ENCODE results near the gene SURF1.
"Not testable (repeated sequence)": the region's sequence is repeated elsewhere in the genome, so short reads cannot be mapped to it uniquely, and the experiment has no call there.

The SURF1 gene

GRCh38 chr9:133332381-133332730, 23.9 kb downstream of the SURF1 start:
- TF ChIP-seq PAX5 (IDR thresholded peaks at IDR 0.05; ENCODE audit: insufficient read depth, low read length, severe bottlenecking) (no peak), SPI1 (IDR thresholded peaks at IDR 0.05; ENCODE audit: low read depth, low read length) (no peak), POLR2A (IDR thresholded peaks at IDR 0.05; ENCODE audit: low read depth, low read length) (no peak), POLR2AphosphoS5 (IDR thresholded peaks at IDR 0.05; ENCODE audit: low read depth, low read length) (no peak), POU2F2 (IDR thresholded peaks at IDR 0.05; ENCODE audit: low read depth, low read length) (no peak), TAF1 (IDR thresholded peaks at IDR 0.05; ENCODE audit: low read depth, low read length) (no peak)
- FAIRE-seq = no peak
- no peak for DNase-seq (ENCODE audit: insufficient read length, low spot score)

GRCh38 chr9:133331641-133332380, 24.5 kb downstream of the SURF1 start:
- FAIRE-seq = no peak
- no peak for DNase-seq (ENCODE audit: insufficient read length, low spot score)
- TF ChIP-seq POLR2A (IDR thresholded peaks at IDR 0.05; ENCODE audit: low read depth, low read length) (no peak), TAF1 (IDR thresholded peaks at IDR 0.05; ENCODE audit: low read depth, low read length) (no peak), POLR2AphosphoS5 (IDR thresholded peaks at IDR 0.05; ENCODE audit: low read depth, low read length) (no peak), SPI1 (IDR thresholded peaks at IDR 0.05; ENCODE audit: low read depth, low read length) (no peak), PAX5 (IDR thresholded peaks at IDR 0.05; ENCODE audit: insufficient read depth, low read length, severe bottlenecking) (no peak), POU2F2 (IDR thresholded peaks at IDR 0.05; ENCODE audit: low read depth, low read length) (no peak)

GRCh38 chr9:133331221-133331620, 25.1 kb downstream of the SURF1 start:
- FAIRE-seq (no peak), DNase-seq (ENCODE audit: insufficient read length, low spot score) (no peak)
- TF ChIP-seq PAX5 (IDR thresholded peaks at IDR 0.05; ENCODE audit: insufficient read depth, low read length, severe bottlenecking) (no peak), POLR2A (IDR thresholded peaks at IDR 0.05; ENCODE audit: low read depth, low read length) (no peak), POLR2AphosphoS5 (IDR thresholded peaks at IDR 0.05; ENCODE audit: low read depth, low read length) (no peak), SPI1 (IDR thresholded peaks at IDR 0.05; ENCODE audit: low read depth, low read length) (no peak), TAF1 (IDR thresholded peaks at IDR 0.05; ENCODE audit: low read depth, low read length) (no peak), POU2F2 (IDR thresholded peaks at IDR 0.05; ENCODE audit: low read depth, low read length) (no peak)

- not testable (repeated sequence) for FAIRE-seq; DNase-seq (ENCODE audit: insufficient read length, low spot score)
Observed at GRCh38 chr9:133329306-133330156, 26.8 kb downstream of the SURF1 start.

- TF ChIP-seq POLR2A (IDR thresholded peaks at IDR 0.05; ENCODE audit: low read depth, low read length) (peak; percentile 33; the same call in 1 of the 2 replicates), TAF1 (IDR thresholded peaks at IDR 0.05; ENCODE audit: low read depth, low read length) (no peak), POLR2AphosphoS5 (IDR thresholded peaks at IDR 0.05; ENCODE audit: low read depth, low read length) (peak; percentile 59)
- no peak for FAIRE-seq
Observed at GRCh38 chr9:133327834-133328484, 28.3 kb downstream of the SURF1 start.

GRCh38 chr9:133327021-133327420, 29.3 kb downstream of the SURF1 start:
- not testable (repeated sequence) for DNase-seq (ENCODE audit: insufficient read length, low spot score); FAIRE-seq

More at GRCh38 chr9:133327834-133328484, 28.3 kb downstream of the SURF1 start:
- DNase-seq (ENCODE audit: insufficient read length, low spot score) = no peak

- TF ChIP-seq TAF1 (IDR thresholded peaks at IDR 0.05; ENCODE audit: low read depth, low read length) = no peak
- TF ChIP-seq SPI1 (IDR thresholded peaks at IDR 0.05; ENCODE audit: low read depth, low read length) = no peak
- TF ChIP-seq POU2F2 (IDR thresholded peaks at IDR 0.05; ENCODE audit: low read depth, low read length) = no peak
- TF ChIP-seq PAX5 (IDR thresholded peaks at IDR 0.05; ENCODE audit: insufficient read depth, low read length, severe bottlenecking) = no peak
- TF ChIP-seq POLR2A (IDR thresholded peaks at IDR 0.05; ENCODE audit: low read depth, low read length) = no peak
- no peak for DNase-seq (ENCODE audit: insufficient read length, low spot score)
- FAIRE-seq = no peak
Observed at GRCh38 chr9:133323991-133324703, 32.1 kb downstream of the SURF1 start.

- no peak for TF ChIP-seq POLR2A (IDR thresholded peaks at IDR 0.05; ENCODE audit: low read depth, low read length)
- no peak for TF ChIP-seq PAX5 (IDR thresholded peaks at IDR 0.05; ENCODE audit: insufficient read depth, low read length, severe bottlenecking)
- no peak for TF ChIP-seq SPI1 (IDR thresholded peaks at IDR 0.05; ENCODE audit: low read depth, low read length)
- no peak for TF ChIP-seq POU2F2 (IDR thresholded peaks at IDR 0.05; ENCODE audit: low read depth, low read length)
- FAIRE-seq (no peak), DNase-seq (ENCODE audit: insufficient read length, low spot score) (no peak)
Observed at GRCh38 chr9:133323211-133323610, 33.1 kb downstream of the SURF1 start.

GRCh38 chr9:133322701-133323100, 33.6 kb downstream of the SURF1 start:
- FAIRE-seq (no peak), DNase-seq (ENCODE audit: insufficient read length, low spot score) (no peak)
- no peak for TF ChIP-seq PAX5 (IDR thresholded peaks at IDR 0.05; ENCODE audit: insufficient read depth, low read length, severe bottlenecking)
- no peak for TF ChIP-seq TAF1 (IDR thresholded peaks at IDR 0.05; ENCODE audit: low read depth, low read length)
- no peak for TF ChIP-seq SPI1 (IDR thresholded peaks at IDR 0.05; ENCODE audit: low read depth, low read length)
- no peak for TF ChIP-seq POLR2AphosphoS5 (IDR thresholded peaks at IDR 0.05; ENCODE audit: low read depth, low read length)
- no peak for TF ChIP-seq POU2F2 (IDR thresholded peaks at IDR 0.05; ENCODE audit: low read depth, low read length)
- TF ChIP-seq POLR2A (IDR thresholded peaks at IDR 0.05; ENCODE audit: low read depth, low read length) = no peak

Measured in GM12891 (cell line).